Measurements from ENCODE around the gene CYBRD1. TPM values are rescaled to one million over a fixed set of nuclear protein-coding genes. Genes with fewer than 3 reads are reported as not detected.

Gene CYBRD1
- total RNA-seq, 1 donor from 2014 or later = 0.33 TPM

GRCh38 chr2:171482308-171482707 lies 40.0 kb upstream of the CYBRD1 start:
- Mint-ChIP-seq H3K27ac (no peak overlapping the region), H3K4me1 (no peaks in the 10 kb centered on the region), H3K27me3 (no peaks in the 10 kb centered on the region), H3K4me3 (no peak overlapping the region), H3K9me3 (no peaks in the 10 kb centered on the region), H3K36me3 (ENCODE audit: low read depth) (peaks cover 69% of the 10 kb centered on the region)
- intact Hi-C loops (cut with micrococcal nuclease) = no loop called here
- TF ChIP-seq CTCF (IDR thresholded peaks at IDR 0.05) = no peak
- POLR2A ChIA-PET = no interaction called here
- no peak for DNase-seq
- ATAC-seq (ENCODE audit: low read depth) = no peak
- CTCF ChIA-PET = no interaction called here

GRCh38 chr2:171482877-171483276 lies 39.4 kb upstream of the CYBRD1 start:
- intact Hi-C loops (cut with micrococcal nuclease) = no loop called here
- Mint-ChIP-seq H3K4me1 (no peaks in the 10 kb centered on the region), H3K27me3 (no peaks in the 10 kb centered on the region), H3K36me3 (ENCODE audit: low read depth) (peaks cover 68% of the 10 kb centered on the region), H3K4me3 (no peak overlapping the region), H3K27ac (no peak overlapping the region), H3K9me3 (no peaks in the 10 kb centered on the region)
- ATAC-seq (ENCODE audit: low read depth) (no peak), DNase-seq (no peak)
- CTCF ChIA-PET = no interaction called here
- no peak for TF ChIP-seq CTCF (IDR thresholded peaks at IDR 0.05)
- POLR2A ChIA-PET = no interaction called here

GRCh38 chr2:171483793-171484192 lies 38.5 kb upstream of the CYBRD1 start:
- no peak overlapping the region for H3K4me3 Mint-ChIP-seq
- no peak for ATAC-seq (ENCODE audit: low read depth)
- intact Hi-C loops (cut with micrococcal nuclease) = no loop called here
- ChIA-PET POLR2A (no interaction called here), CTCF (no interaction called here)
- no peak overlapping the region for H3K27ac Mint-ChIP-seq
- DNase-seq = no peak
- peaks cover 66% of the 10 kb centered on the region for H3K36me3 Mint-ChIP-seq (ENCODE audit: low read depth)
- H3K9me3 Mint-ChIP-seq = peaks cover 4% of the 10 kb centered on the region
- no peaks in the 10 kb centered on the region for H3K4me1 Mint-ChIP-seq
- H3K27me3 Mint-ChIP-seq = no peaks in the 10 kb centered on the region
- no peak for TF ChIP-seq CTCF (IDR thresholded peaks at IDR 0.05)

DNA sequence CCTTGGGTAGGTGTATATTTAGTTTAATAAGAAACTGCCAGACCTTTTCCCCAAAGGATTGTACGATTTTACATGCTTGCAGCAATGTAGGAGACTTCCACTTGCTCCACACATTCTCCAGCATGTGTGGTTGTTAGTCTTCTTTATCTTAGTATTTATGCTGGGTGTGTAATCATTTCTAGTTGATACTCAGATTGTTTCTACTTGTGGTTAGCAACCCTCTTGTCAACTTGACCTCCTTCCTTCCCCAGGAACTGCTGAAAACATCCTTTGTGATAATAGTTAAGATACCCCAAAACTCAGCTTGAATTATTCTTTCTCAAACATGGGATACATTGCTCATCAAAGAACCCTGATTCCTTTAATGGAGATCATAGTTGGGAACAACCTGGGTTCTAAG lies 37.2 kb upstream of the CYBRD1 start:
- POLR2A ChIA-PET = no interaction called here
- H3K27me3 Mint-ChIP-seq = no peaks in the 10 kb centered on the region
- no peaks in the 10 kb centered on the region for H3K4me1 Mint-ChIP-seq
- no peak overlapping the region for H3K4me3 Mint-ChIP-seq
- H3K9me3 Mint-ChIP-seq = peaks cover 4% of the 10 kb centered on the region
- CTCF ChIA-PET = no interaction called here
- intact Hi-C loops (cut with micrococcal nuclease) = no loop called here
- peaks cover 55% of the 10 kb centered on the region for H3K36me3 Mint-ChIP-seq (ENCODE audit: low read depth)
- DNase-seq = no peak
- ATAC-seq (ENCODE audit: low read depth) = no peak
- no peak for TF ChIP-seq CTCF (IDR thresholded peaks at IDR 0.05)
- H3K27ac Mint-ChIP-seq = no peak overlapping the region

GRCh38 chr2:171487201-171487600 lies 35.1 kb upstream of the CYBRD1 start:
- ChIA-PET POLR2A (no interaction called here), CTCF (no interaction called here)
- peaks cover 4% of the 10 kb centered on the region for H3K9me3 Mint-ChIP-seq
- intact Hi-C loops (cut with micrococcal nuclease) = no loop called here
- no peaks in the 10 kb centered on the region for H3K4me1 Mint-ChIP-seq
- DNase-seq (no peak), ATAC-seq (ENCODE audit: low read depth) (no peak)
- H3K27me3 Mint-ChIP-seq = no peaks in the 10 kb centered on the region
- no peak overlapping the region for H3K27ac Mint-ChIP-seq
- no peak for TF ChIP-seq CTCF (IDR thresholded peaks at IDR 0.05)
- no peak overlapping the region for H3K4me3 Mint-ChIP-seq
- peaks cover 38% of the 10 kb centered on the region for H3K36me3 Mint-ChIP-seq (ENCODE audit: low read depth)
